ENCODE results near the gene U2AF2. TPM values are rescaled to one million over a fixed set of nuclear protein-coding genes. Genes with fewer than 3 reads are reported as not detected.
"Not testable (repeated sequence)": the region's sequence is repeated elsewhere in the genome, so short reads cannot be mapped to it uniquely, and the experiment has no call there.

Gene U2AF2
- total and polyA plus RNA-seq, 2 of the 8 experiments (the other 6 are each of a cell fraction or from before 2014, with no cell fraction given): 162 to 252 TPM

GRCh38 chr19:55717879-55718711 lies 63.3 kb downstream of the U2AF2 start:
- H3K4me2 ChIP-seq (ENCODE audit: insufficient read depth in 1 of 2, low read depth in 2 of 2, low read length in 2 of 2); H3K9ac ChIP-seq (replicated peaks in 1 of 4; ENCODE audit: extremely low read depth in 1 of 4, low read depth in 3 of 4, low read length in 3 of 4); FAIRE-seq; H3K4me1 ChIP-seq (replicated peaks in 1 of 4; ENCODE audit: control insufficient read depth in 3 of 4, insufficient read depth in 4 of 4, low read length in 3 of 4); H3K23ac ChIP-seq (ENCODE audit: insufficient read length); H3K23me2 ChIP-seq (ENCODE audit: low read depth, low read length); H3K36me3 ChIP-seq (ENCODE audit: control insufficient read depth in 2 of 4, insufficient read depth in 4 of 4, low read length in 3 of 4); H3K79me1 ChIP-seq (ENCODE audit: low read depth, low read length); H4K5ac ChIP-seq (ENCODE audit: insufficient read length, low read depth, low read length); H3K56ac ChIP-seq (replicated peaks; ENCODE audit: insufficient read length, low read depth, low read length); H3K4ac ChIP-seq (replicated peaks; ENCODE audit: insufficient read length, low read depth, low read length); H2AFZ ChIP-seq (ENCODE audit: low read length); H2BK20ac ChIP-seq (ENCODE audit: low read length); H2AK5ac ChIP-seq (ENCODE audit: low read depth, low read length); DNase-seq (ENCODE audit: low read depth in 1 of 2, low spot score in 2 of 2); H3K27ac ChIP-seq (ENCODE audit: low read depth, low read length); H3K18ac ChIP-seq (ENCODE audit: extremely low read depth, low read length); H3K79me2 ChIP-seq (ENCODE audit: control insufficient read depth in 1 of 2, insufficient read depth in 2 of 2, low read length in 2 of 2); H4K20me1 ChIP-seq (replicated peaks in 1 of 2; ENCODE audit: control insufficient read depth in 1 of 2, insufficient read depth in 2 of 2, low read length in 2 of 2); H2BK120ac ChIP-seq (replicated peaks; ENCODE audit: low read depth, low read length); H3K27me3 ChIP-seq (replicated peaks in 1 of 4; ENCODE audit: control insufficient read depth in 3 of 4, extremely low read depth in 1 of 4, insufficient read depth in 3 of 4, low read length in 3 of 4); H2BK12ac ChIP-seq (ENCODE audit: low read depth, low read length); H2BK15ac ChIP-seq (ENCODE audit: low read length); H3K14ac ChIP-seq (ENCODE audit: insufficient read length); H3K4me3 ChIP-seq (ENCODE audit: extremely low read depth in 1 of 4, insufficient read depth in 2 of 4, low read depth in 3 of 4, low read length in 4 of 4); H2BK5ac ChIP-seq (ENCODE audit: low read depth, low read length); H4K91ac ChIP-seq (replicated peaks; ENCODE audit: insufficient read length, low read length); H4K8ac ChIP-seq (ENCODE audit: extremely low read depth, insufficient read depth, low read length); POLR2A ChIA-PET (ENCODE audit: partially characterized antibody): not testable (repeated sequence)
- 77% methylated on average over 13 of the region's 13 CpGs; no CpG with 5 or more reads in 1 of the 2 experiments for WGBS, 2 experiments (ENCODE audit: extremely low coverage in 1 of 2, insufficient coverage in 1 of 2, insufficient read length in 1 of 2, insufficient replicate concordance in 2 of 2, low coverage in 1 of 2, low lambda C conversion rate in 2 of 2, missing lambda C conversion rate in 1 of 2)
- CTCF ChIA-PET (ENCODE audit: partially characterized antibody): interaction anchor here (0.6 kb wide), 1 partner anchor 261 kb away, joined by 3 read pairs; no protein-coding TSS in a partner anchor
- peaks cover 40 to 85% of the 10 kb centered on the region in 2 experiments for H3K9me3 ChIP-seq (ENCODE audit: insufficient read depth in 2 of 2, low read depth in 1 of 2, low read length in 1 of 2)

All from H1 (cell line).